ENCODE data around the gene DMAP1. TPM values are rescaled to one million over a fixed set of nuclear protein-coding genes. Genes with fewer than 3 reads are reported as not detected.
A peak's percentile ranks its signal among the peaks of the same experiment; 100 is the strongest.

DMAP1 gene
- total and polyA plus RNA-seq, 9 of the 15 experiments (the other 6 are each of a cell fraction or from before 2014, with no cell fraction given): 1.5 to 51.2 (median 30.3) TPM

- FAIRE-seq: no peak
- Histone ChIP-seq H4K20me1 (replicated peaks; ENCODE audit: control insufficient read depth, insufficient read depth, low read length) (0 out of 2 replicates have a peak, but pooled peaks cover 6% of the 10 kb centered on the region), H3K9ac (ENCODE audit: insufficient read depth in 1 of 2, low read depth in 2 of 2, low read length in 2 of 2) (peak overlapping the region in 1 of 2 experiments; percentile 44; a peak in 2 of 4 replicates), H3K36me3 (ENCODE audit: control insufficient read depth, insufficient read depth, low read length) (peaks cover 6% of the 10 kb centered on the region; the same call in 2 of the 3 replicates), H3K4me3 (no peak overlapping the region), H2AFZ (ENCODE audit: low read depth, low read length) (no peak overlapping the region), H3K9me1 (ENCODE audit: control insufficient read depth, insufficient read depth, low read length) (no peaks in the 10 kb centered on the region), H3K4me1 (replicated peaks in 1 of 2; ENCODE audit: control insufficient read depth in 2 of 2, insufficient read depth in 2 of 2, low read length in 2 of 2) (peaks cover 0 to 12% of the 10 kb centered on the region in 2 experiments; a peak in 3 of 5 replicates), H3K4me2 (ENCODE audit: insufficient read depth, low read length) (no peak overlapping the region), H3K27ac (ENCODE audit: extremely low read depth, low read depth, low read length) (no peak overlapping the region), H3K9me3 (replicated peaks; ENCODE audit: control insufficient read depth, insufficient read depth, low read depth, low read length) (no peaks in the 10 kb centered on the region), H3K27me3 (ENCODE audit: control insufficient read depth in 2 of 2, insufficient read depth in 2 of 2, low read length in 2 of 2) (no peaks in the 10 kb centered on the region), H3K79me2 (ENCODE audit: control insufficient read depth, insufficient read depth, low read length) (no peaks in the 10 kb centered on the region)
- peak; percentile 34; the same call in 1 of the 3 replicates for ATAC-seq
- DNase-seq (ENCODE audit: extremely low read depth in 1 of 4, low spot score in 3 of 4): no peak
- ChIA-PET CTCF (ENCODE audit: low intra/inter-chr PET ratio) (no interaction called here), POLR2A (interaction anchor here (0.6 to 2.6 kb wide), 8 partner anchors 10 to 51 kb away, joined by 3 to 12 read pairs (median 4); no protein-coding TSS in a partner anchor)
- no TSS peak for BruUV-seq (replicated peaks)
- WGBS (ENCODE audit: insufficient coverage, low coverage, missing lambda C conversion rate): 62% methylated on average over 9 of the region's 10 CpGs
- in situ Hi-C loops (cut with MboI) (no loop called here), intact Hi-C loops (cut with micrococcal nuclease) (no loop called here)
- TF ChIP-seq HNRNPUL1 (IDR thresholded peaks at IDR 0.05; ENCODE audit: low read length): no peak
- no peak for TF ChIP-seq ZBTB49 (CRISPR knock-in tag; IDR thresholded peaks at IDR 0.05; ENCODE audit: borderline replicate concordance)
- no peak for TF ChIP-seq GTF3C2 (IDR thresholded peaks at IDR 0.05; ENCODE audit: borderline replicate concordance, extremely low read depth, insufficient read length)
- no peak for TF ChIP-seq CUX1 (CRISPR knock-in tag; IDR thresholded peaks at IDR 0.05)
- no peak for TF ChIP-seq ATF7 (IDR thresholded peaks at IDR 0.05)
- TF ChIP-seq POLR2H (tag; IDR thresholded peaks at IDR 0.05; ENCODE audit: low read depth): no peak
- TF ChIP-seq ZNF639 (CRISPR knock-in tag; conservative IDR thresholded peaks at IDR 0.05 in 1 of 2, IDR thresholded peaks at IDR 0.05 in 1 of 2): no peak
These were observed 43.7 kb downstream of the DMAP1 start for GRCh38 chr1:44256762-44257554.

Data from K562 (cell line).